GM23338 (cell line): ENCODE measurements around the gene RYR3. TPM values are rescaled to one million over a fixed set of nuclear protein-coding genes. Genes with fewer than 3 reads are reported as not detected.

Experiments used
- ATAC-seq: fragments of 200-7000 bp; cut with Tn5 transposase; 3 replicates; pipeline ENCODE4 v1.9.1; 2020
- DNase-seq: peaks from one replicate; pipeline ENCODE4 v3.0.0-alpha.2; 2015; ENCODE audit warnings: low spot score
- H2AFZ ChIP-seq: fragments of 200-600 bp; sonication (generic); 2 replicates; pipeline ENCODE4 v1.8.0; 2016; ENCODE audit warnings: antibody characterized with exemption, mild to moderate bottlenecking, moderate library complexity
- H3F3A ChIP-seq: fragments of 200-600 bp; sonication (generic); replicated peaks from 2 replicates; pipeline ENCODE4 v1.8.0; 2017; ENCODE audit warnings: antibody characterized with exemption, mixed run types, low read depth
- H3K27ac ChIP-seq: fragments of 200-600 bp; sonication (generic); 2 replicates; pipeline ENCODE4 v1.6.1; 2016; ENCODE audit warnings: low read depth
- H3K27me3 ChIP-seq: fragments of 200-600 bp; sonication (generic); 2 replicates; pipeline ENCODE4 v1.8.0; 2016; ENCODE audit warnings: mild to moderate bottlenecking, mixed run types, moderate library complexity; ENCODE audit not compliant: insufficient read depth
- H3K36me3 ChIP-seq: fragments of 200-600 bp; sonication (generic); 2 replicates; pipeline ENCODE4 v1.8.0; 2016; ENCODE audit warnings: mild to moderate bottlenecking; ENCODE audit not compliant: insufficient read depth
- H3K4me1 ChIP-seq: fragments of 200-600 bp; sonication (generic); 2 replicates; pipeline ENCODE4 v1.8.0; 2016; ENCODE audit warnings: mild to moderate bottlenecking, moderate library complexity; ENCODE audit not compliant: insufficient read depth
- H3K4me2 ChIP-seq: fragments of 200-600 bp; sonication (generic); 2 replicates; pipeline ENCODE4 v1.7.1; 2017; ENCODE audit warnings: mixed run types
- H3K4me3 ChIP-seq: fragments of 200-600 bp; sonication (generic); 2 replicates; pipeline ENCODE4 v1.6.1; 2016; ENCODE audit warnings: mixed run types
- H3K79me2 ChIP-seq: fragments of 200-600 bp; sonication (generic); replicated peaks from 2 replicates; pipeline ENCODE4 v1.8.0; 2017; ENCODE audit warnings: mild to moderate bottlenecking; ENCODE audit not compliant: insufficient read depth
- H3K9me2 ChIP-seq: fragments of 200-600 bp; sonication (generic); 2 replicates; pipeline ENCODE4 v1.8.0; 2017; ENCODE audit not compliant: insufficient read depth
- H4K20me1 ChIP-seq: fragments of 200-600 bp; sonication (generic); replicated peaks from 2 replicates; pipeline ENCODE4 v1.8.0; 2017; ENCODE audit warnings: mild to moderate bottlenecking; ENCODE audit not compliant: insufficient read depth
- H3K27ac Mint-ChIP-seq: 2 replicates; pipeline ENCODE4 v1.8.0; 2020; ENCODE audit warnings: inconsistent platforms, mild to moderate bottlenecking, moderate library complexity, mixed read lengths
- H3K27me3 Mint-ChIP-seq: 3 replicates; pipeline ENCODE4 v1.8.0; 2022; ENCODE audit warnings: low read depth, mild to moderate bottlenecking, moderate library complexity, mixed read lengths, inconsistent platforms; ENCODE audit not compliant: insufficient read depth, poor library complexity
- H3K36me3 Mint-ChIP-seq: 3 replicates; pipeline ENCODE4 v1.8.0; 2021; ENCODE audit warnings: low read depth, mild to moderate bottlenecking, inconsistent platforms, moderate library complexity, mixed read lengths
- H3K4me1 Mint-ChIP-seq: 3 replicates; pipeline ENCODE4 v1.8.0; 2020; ENCODE audit warnings: mild to moderate bottlenecking, inconsistent platforms, mixed read lengths
- H3K4me3 Mint-ChIP-seq: 3 replicates; pipeline ENCODE4 v1.8.0; 2021; ENCODE audit warnings: moderate library complexity, mild to moderate bottlenecking, inconsistent platforms, mixed read lengths
- H3K9me3 Mint-ChIP-seq: 3 replicates; pipeline ENCODE4 v1.8.0; 2020; ENCODE audit warnings: moderate library complexity, mild to moderate bottlenecking, inconsistent platforms, mixed read lengths
- CREB1 ChIP-seq: fragments of 250-450 bp; sonication (Bioruptor Pico); IDR thresholded peaks from 2 replicates; pipeline ENCODE4 v1.5.0; 2020; ENCODE audit warnings: low read depth, mild to moderate bottlenecking, moderate library complexity
- EZH2 ChIP-seq: fragments of 200-600 bp; sonication (generic); IDR thresholded peaks from one replicate; pipeline ENCODE4 v1.8.0; 2017; ENCODE audit warnings: antibody characterized with exemption, mild to moderate bottlenecking, low read depth; ENCODE audit not compliant: unreplicated experiment
- EZH2phosphoT487 ChIP-seq: fragments of 200-600 bp; sonication (generic); IDR thresholded peaks from one replicate; pipeline ENCODE4 v1.8.1; 2018; ENCODE audit warnings: antibody characterized with exemption; ENCODE audit not compliant: unreplicated experiment
- JUNB ChIP-seq: IDR thresholded peaks from one replicate; pipeline ENCODE4 v1.6.1; 2016; ENCODE audit warnings: antibody characterized with exemption; ENCODE audit not compliant: unreplicated experiment
- POLR2AphosphoS5 ChIP-seq: IDR thresholded peaks from 2 replicates; pipeline ENCODE4 v1.6.1; 2016; ENCODE audit warnings: antibody characterized with exemption, low read depth
- REST ChIP-seq: IDR thresholded peaks from one replicate; pipeline ENCODE4 v1.6.1; 2018; ENCODE audit warnings: antibody characterized with exemption; ENCODE audit not compliant: unreplicated experiment
- STAT1 ChIP-seq: IDR thresholded peaks from one replicate; pipeline ENCODE4 v1.6.1; 2016; ENCODE audit warnings: antibody characterized with exemption; ENCODE audit not compliant: unreplicated experiment
- ZNF114 ChIP-seq: fragments of 250-450 bp; sonication (Bioruptor Pico); IDR thresholded peaks from 2 replicates; pipeline ENCODE4 v1.5.0; 2020; ENCODE audit warnings: mild to moderate bottlenecking, moderate library complexity
- ZNF331 ChIP-seq: fragments of 250-450 bp; sonication (Bioruptor Pico); IDR thresholded peaks from 2 replicates; pipeline ENCODE4 v1.5.0; 2020; ENCODE audit warnings: low read depth, mild to moderate bottlenecking, moderate library complexity
- ZNF462 ChIP-seq: fragments of 250-450 bp; sonication (Bioruptor Pico); IDR thresholded peaks from 2 replicates; pipeline ENCODE4 v1.5.0; 2020; ENCODE audit warnings: mild to moderate bottlenecking, moderate library complexity
- polyA plus RNA-seq: library from polyadenylated mRNA; unstranded; fragments of >200 nt; fragmentation: Nextera tagmentation; extraction: Ambion mirVana; gene quantifications from 2 replicates; pipeline ENCODE4 v1.2.1, GENCODE V29; 2016
- total RNA-seq: library from RNA; depleted of rRNA; stranded (reverse); fragments of >200 nt; shearing (Covaris generic); gene quantifications from 2 replicates; pipeline ENCODE4 v1.2.3, GENCODE V29; 2014
- TF ChIP-seq, protein P1 (sequence below): IDR thresholded peaks from 2 replicates; pipeline ENCODE4 v1.6.1; 2016; ENCODE audit warnings: antibody characterized with exemption

Gene RYR3
- total and polyA plus RNA-seq, 2 experiments from 2014 or later, result 1.1 to 1.2 TPM

GRCh38 chr15:33377204-33377603 lies 66.4 kb downstream of the RYR3 start:
- H3K36me3 ChIP-seq, result no peaks in the 10 kb centered on the region
- H3K9me2 ChIP-seq, result peaks cover 6% of the 10 kb centered on the region; the same call in 1 of the 2 replicates
- Mint-ChIP-seq H3K4me1 (0 out of 3 replicates have a peak, but pooled peaks cover 2% of the 10 kb centered on the region), H3K9me3 (no peaks in the 10 kb centered on the region), H3K27me3 (peaks cover 1% of the 10 kb centered on the region), H3K27ac (no peak overlapping the region), H3K36me3 (no peaks in the 10 kb centered on the region), H3K4me3 (no peak overlapping the region)
- H3F3A ChIP-seq, result no peaks in the 10 kb centered on the region
- no peak overlapping the region for H3K4me2 ChIP-seq
- H4K20me1 ChIP-seq, result no peaks in the 10 kb centered on the region
- H3K79me2 ChIP-seq, result no peaks in the 10 kb centered on the region
- H3K27me3 ChIP-seq, result no peaks in the 10 kb centered on the region
- no peak for TF ChIP-seq EZH2
- no peak for TF ChIP-seq ZNF114
- no peak for TF ChIP-seq REST
- H3K4me3 ChIP-seq, result no peak overlapping the region
- no peak for DNase-seq
- no peak overlapping the region for H3K27ac ChIP-seq
- no peak for ATAC-seq
- no peaks in the 10 kb centered on the region; the same call in 1 of the 2 replicates for H3K4me1 ChIP-seq
- no peak overlapping the region for H2AFZ ChIP-seq

DNA sequence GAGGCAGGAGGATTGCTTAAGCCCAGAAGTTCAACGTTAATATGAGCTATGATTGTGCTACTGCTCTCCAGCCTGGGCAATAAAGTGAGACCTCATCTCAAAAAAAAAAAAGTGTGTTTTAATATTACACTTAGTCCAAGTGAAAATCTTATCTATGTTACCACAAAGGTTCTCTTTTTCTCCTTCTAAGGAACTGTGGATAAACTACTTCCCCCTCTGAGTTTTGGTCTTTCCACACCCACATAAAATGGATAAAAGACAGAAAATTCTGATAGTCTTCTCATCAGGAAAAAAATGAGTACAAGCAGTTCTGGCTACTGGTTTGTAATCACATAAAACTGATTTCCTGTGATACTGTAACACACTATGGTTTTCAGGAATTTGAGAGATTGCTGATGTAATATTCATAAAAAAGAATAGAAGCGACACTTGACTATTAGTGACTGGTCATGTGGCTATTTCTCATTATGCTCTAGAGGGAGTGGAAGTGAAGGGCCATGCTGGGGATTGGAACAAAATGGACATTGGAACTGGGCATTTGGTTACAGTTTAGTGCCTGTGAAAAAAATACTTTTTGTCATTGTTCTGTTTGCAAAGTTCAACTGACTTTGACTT lies 68.2 kb downstream of the RYR3 start:
- H3K27ac Mint-ChIP-seq, result no peak overlapping the region
- no peaks in the 10 kb centered on the region for H3K9me3 Mint-ChIP-seq
- no peak overlapping the region for H2AFZ ChIP-seq
- no peaks in the 10 kb centered on the region for H3K79me2 ChIP-seq
- H3F3A ChIP-seq, result no peaks in the 10 kb centered on the region
- H3K4me1 ChIP-seq, result no peaks in the 10 kb centered on the region; the same call in 1 of the 2 replicates
- H4K20me1 ChIP-seq, result no peaks in the 10 kb centered on the region
- peaks cover 1% of the 10 kb centered on the region for H3K27me3 Mint-ChIP-seq
- DNase-seq, result no peak
- ATAC-seq, result no peak
- no peak overlapping the region for H3K4me2 ChIP-seq
- no peak overlapping the region for H3K4me3 Mint-ChIP-seq
- H3K36me3 ChIP-seq, result no peaks in the 10 kb centered on the region
- peaks cover 6% of the 10 kb centered on the region; the same call in 1 of the 2 replicates for H3K9me2 ChIP-seq
- no peak overlapping the region for H3K4me3 ChIP-seq
- no peaks in the 10 kb centered on the region for H3K27me3 ChIP-seq
- no peaks in the 10 kb centered on the region for H3K36me3 Mint-ChIP-seq
- H3K4me1 Mint-ChIP-seq, result 0 out of 3 replicates have a peak, but pooled peaks cover 2% of the 10 kb centered on the region
- no peak overlapping the region for H3K27ac ChIP-seq
- TF ChIP-seq POLR2AphosphoS5 (no peak), ZNF462 (CRISPR knock-in tag) (no peak), ZNF114 (no peak), EZH2 (no peak), JUNB (no peak), ZNF331 (CRISPR knock-in tag) (no peak), STAT1 (no peak), CREB1 (CRISPR knock-in tag) (no peak), EZH2phosphoT487 (no peak)
- TF ChIP-seq, protein P1, sequence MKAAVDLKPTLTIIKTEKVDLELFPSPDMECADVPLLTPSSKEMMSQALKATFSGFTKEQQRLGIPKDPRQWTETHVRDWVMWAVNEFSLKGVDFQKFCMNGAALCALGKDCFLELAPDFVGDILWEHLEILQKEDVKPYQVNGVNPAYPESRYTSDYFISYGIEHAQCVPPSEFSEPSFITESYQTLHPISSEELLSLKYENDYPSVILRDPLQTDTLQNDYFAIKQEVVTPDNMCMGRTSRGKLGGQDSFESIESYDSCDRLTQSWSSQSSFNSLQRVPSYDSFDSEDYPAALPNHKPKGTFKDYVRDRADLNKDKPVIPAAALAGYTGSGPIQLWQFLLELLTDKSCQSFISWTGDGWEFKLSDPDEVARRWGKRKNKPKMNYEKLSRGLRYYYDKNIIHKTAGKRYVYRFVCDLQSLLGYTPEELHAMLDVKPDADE, result no peak
